Natural killer cell treated with Interleukin-12 subunit alpha and Interleukin-12 subunit beta and Interleukin-15 and Interleukin-18, amount 100 ng/mL, for 72 hours (primary cell): ENCODE results near the gene ZNF236. TPM values are rescaled to one million over a fixed set of nuclear protein-coding genes. Genes with fewer than 3 reads are reported as not detected.

Experiments
- ATAC-seq, 2 donors: fragments of 150-1000 bp; cut with Tn5 transposase in 1 of 2; sonication (Bioruptor Pico), chemical (Tn5 transposase) in 1 of 2; 2 replicates each; pipeline ENCODE4 v1.10.0; 2021
- DNase-seq: peaks from one replicate; pipeline ENCODE4 v3.0.0; 2022; ENCODE audit warnings: low spot score
- H3K27ac Mint-ChIP-seq, 2 donors: 1 replicate in 1 of 2; 2 replicates in 1 of 2; pipeline ENCODE4 v1.8.0; 2022; ENCODE audit warnings: mixed read lengths in 2 of 2, mild to moderate bottlenecking in 1 of 2, moderate library complexity in 1 of 2
- H3K27me3 Mint-ChIP-seq, 2 donors: 1 replicate in 1 of 2; 2 replicates in 1 of 2; pipeline ENCODE4 v1.8.0; 2022; ENCODE audit warnings: mixed read lengths in 2 of 2
- H3K36me3 Mint-ChIP-seq: one replicate; pipeline ENCODE4 v1.8.0; 2022; ENCODE audit warnings: mixed read lengths
- H3K4me1 Mint-ChIP-seq, 2 donors: 1 replicate in 1 of 2; 2 replicates in 1 of 2; pipeline ENCODE4 v1.8.0; 2022; ENCODE audit warnings: low read depth in 2 of 2, mixed read lengths in 2 of 2, mild to moderate bottlenecking in 1 of 2
- H3K4me3 Mint-ChIP-seq: one replicate; pipeline ENCODE4 v1.8.0; 2022; ENCODE audit warnings: mixed read lengths
- H3K9me3 Mint-ChIP-seq: 2 replicates; pipeline ENCODE4 v1.8.0; 2022; ENCODE audit warnings: mixed read lengths
- total RNA-seq, 2 donors: library from RNA; stranded (reverse); gene quantifications; one replicate each; pipeline ENCODE4 v1.2.3, GENCODE V29; 2022

Gene ZNF236
- total RNA-seq, 2 donors from 2014 or later: 18.0 to 37.4 TPM

DNA sequence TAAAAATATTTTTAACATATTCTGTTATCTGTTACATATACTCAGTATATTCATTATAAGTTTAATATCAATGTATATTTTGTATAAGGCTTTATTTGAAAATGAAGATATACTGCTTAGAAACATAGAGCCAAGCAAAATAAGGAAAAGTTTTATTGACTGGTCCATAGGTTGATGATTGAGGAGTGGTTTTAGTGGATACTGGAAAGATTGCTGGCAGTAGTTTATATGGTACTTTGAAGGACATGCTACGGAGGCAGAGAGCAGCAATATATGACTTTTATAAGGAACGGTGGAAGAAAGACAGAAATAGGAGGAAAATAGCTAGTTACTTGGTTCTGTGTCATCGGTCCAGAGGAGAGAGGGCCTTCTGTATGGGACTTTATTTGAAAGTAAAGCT is 92.4 kb downstream of the ZNF236 start:
- ATAC-seq (no peak), DNase-seq (no peak)
- H3K36me3 Mint-ChIP-seq: peaks cover 10% of the 10 kb centered on the region
- no peaks in the 10 kb centered on the region for H3K9me3 Mint-ChIP-seq
- no peaks in the 10 kb centered on the region for H3K4me1 Mint-ChIP-seq
- H3K27ac Mint-ChIP-seq: no peak overlapping the region
- H3K27me3 Mint-ChIP-seq: no peaks in the 10 kb centered on the region
- H3K4me3 Mint-ChIP-seq: no peak overlapping the region

DNA sequence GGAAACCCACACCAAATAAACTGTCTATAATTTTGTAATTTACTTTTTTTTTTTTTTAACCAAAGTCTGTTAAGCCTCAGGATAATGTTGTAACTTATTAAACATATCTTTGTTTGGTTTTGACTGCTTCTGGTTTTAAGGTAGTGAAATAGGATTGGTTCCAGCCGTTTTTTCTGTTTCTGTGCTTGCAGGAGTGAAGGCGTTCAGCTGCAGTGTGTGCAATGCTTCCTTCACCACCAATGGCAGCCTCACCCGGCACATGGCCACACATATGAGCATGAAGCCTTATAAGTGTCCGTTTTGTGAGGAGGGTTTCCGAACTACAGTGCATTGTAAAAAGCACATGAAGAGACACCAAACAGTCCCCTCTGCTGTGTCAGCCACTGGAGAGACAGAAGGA is 93.1 kb downstream of the ZNF236 start:
- Mint-ChIP-seq H3K9me3 (no peaks in the 10 kb centered on the region), H3K4me3 (no peak overlapping the region), H3K27me3 (no peaks in the 10 kb centered on the region), H3K36me3 (peaks cover 13% of the 10 kb centered on the region), H3K4me1 (peaks cover 0 to 1% of the 10 kb centered on the region in 2 donors), H3K27ac (no peak overlapping the region)
- ATAC-seq (no peak), DNase-seq (no peak)

DNA sequence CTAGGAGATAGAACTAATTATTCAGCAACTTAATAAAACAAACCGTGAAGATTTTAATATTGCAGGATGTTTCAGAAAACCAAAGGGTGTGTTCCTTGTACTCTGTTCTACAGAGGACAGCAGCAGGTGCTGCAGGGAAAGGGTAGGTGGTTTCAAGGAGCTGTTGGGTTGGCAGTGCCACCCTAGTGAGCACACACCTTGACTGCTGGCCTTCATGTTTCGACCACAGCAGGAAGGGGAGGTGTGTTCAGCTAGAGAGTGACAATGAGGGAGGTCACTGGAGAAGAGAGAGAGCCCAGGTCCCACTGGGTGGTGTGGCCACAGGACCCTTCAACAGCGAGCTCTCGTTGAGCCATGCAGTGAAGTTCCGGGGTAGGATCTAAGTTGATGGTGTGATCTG is 98.6 kb downstream of the ZNF236 start:
- no peak overlapping the region for H3K27ac Mint-ChIP-seq
- peaks cover 16% of the 10 kb centered on the region for H3K36me3 Mint-ChIP-seq
- H3K9me3 Mint-ChIP-seq: no peaks in the 10 kb centered on the region
- ATAC-seq (peak in 1 of 2 donors; percentile 5), DNase-seq (no peak)
- H3K4me3 Mint-ChIP-seq: no peak overlapping the region
- no peaks in the 10 kb centered on the region for H3K27me3 Mint-ChIP-seq
- peaks cover 2 to 12% of the 10 kb centered on the region in 2 donors for H3K4me1 Mint-ChIP-seq

DNA sequence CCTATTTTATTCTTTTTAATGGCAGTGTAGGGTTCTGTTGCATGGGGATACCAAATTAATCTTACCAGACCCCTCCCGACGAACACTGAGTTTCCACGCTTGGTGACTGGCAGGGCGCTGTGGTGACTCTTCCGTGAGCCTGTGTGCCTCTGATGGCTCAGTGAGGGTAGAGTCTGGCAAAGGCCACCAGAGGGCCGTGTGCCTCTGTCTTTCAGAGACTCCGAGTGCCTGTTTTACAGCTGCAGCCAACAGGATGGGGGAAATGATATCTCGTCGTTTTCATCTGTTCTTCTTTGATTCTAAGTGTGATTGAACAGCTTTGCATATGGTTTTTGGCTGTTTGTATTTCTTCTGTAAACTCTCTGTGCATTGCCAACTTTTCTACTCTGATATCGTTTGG is 99.8 kb downstream of the ZNF236 start:
- Mint-ChIP-seq H3K27ac (no peak overlapping the region), H3K36me3 (peaks cover 19% of the 10 kb centered on the region)

DNA sequence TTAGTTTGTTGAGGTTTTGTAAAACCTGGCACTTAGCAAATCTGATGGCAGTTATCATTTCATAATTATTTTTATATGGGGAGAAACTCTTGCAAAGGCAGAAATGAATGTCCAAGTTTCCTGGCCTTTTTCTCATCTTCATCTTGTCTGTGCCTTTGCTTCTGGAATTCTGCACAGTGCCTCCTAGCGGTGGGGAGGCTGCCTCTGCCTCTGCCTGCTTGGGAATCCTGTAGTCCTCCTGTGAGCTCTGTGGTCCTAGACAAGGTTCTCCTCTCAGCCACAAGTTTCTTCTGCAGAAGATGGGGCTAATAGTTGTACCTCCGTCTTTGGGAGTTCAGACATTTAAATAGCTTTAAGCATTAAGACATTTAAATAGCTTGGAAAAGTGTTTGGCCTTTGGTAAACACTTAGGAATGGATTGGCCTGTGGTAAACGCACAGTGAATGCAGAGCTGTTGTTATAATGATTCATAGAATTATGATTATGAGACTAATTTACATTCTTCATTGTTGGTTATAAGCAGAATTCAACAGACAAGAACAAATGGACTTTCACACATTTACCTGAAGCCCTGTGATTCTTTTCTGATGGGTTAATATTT is 101.2 kb downstream of the ZNF236 start:
- DNase-seq: no peak
- peaks cover 24% of the 10 kb centered on the region for H3K36me3 Mint-ChIP-seq
- no peak for ATAC-seq

More for the DNA sequence above, 99.8 kb downstream of the ZNF236 start:
- no peaks in the 10 kb centered on the region for H3K9me3 Mint-ChIP-seq
- no peak overlapping the region for H3K4me3 Mint-ChIP-seq
- peak; percentile 83 to 92 for ATAC-seq
- H3K4me1 Mint-ChIP-seq: peaks cover 8 to 14% of the 10 kb centered on the region in 2 donors
- H3K27me3 Mint-ChIP-seq: no peaks in the 10 kb centered on the region
- DNase-seq: no peak

DNA sequence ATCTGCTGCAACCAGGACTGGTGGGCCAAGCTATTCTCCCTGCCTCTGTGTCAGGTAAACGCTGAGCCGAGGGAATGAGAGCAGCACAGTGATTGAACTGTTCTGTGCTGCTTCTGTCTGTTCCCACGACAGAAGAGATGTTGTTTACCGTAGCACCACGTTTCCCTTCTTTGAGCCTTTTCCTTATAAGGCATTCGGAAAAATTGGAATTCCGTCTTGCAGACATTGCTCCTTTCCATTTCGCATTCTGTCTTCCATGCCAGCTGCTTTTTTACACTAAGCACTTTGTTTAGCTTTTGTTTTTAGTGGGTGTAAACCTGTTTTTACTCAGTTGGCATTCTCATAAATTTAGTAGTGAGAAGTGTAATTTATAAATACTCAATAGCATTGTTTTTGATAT is 103.1 kb downstream of the ZNF236 start:
- Mint-ChIP-seq H3K4me1 (peaks cover 13 to 21% of the 10 kb centered on the region in 2 donors), H3K27me3 (no peaks in the 10 kb centered on the region), H3K9me3 (no peaks in the 10 kb centered on the region), H3K27ac (no peak overlapping the region), H3K4me3 (no peak overlapping the region), H3K36me3 (peaks cover 25% of the 10 kb centered on the region)
- ATAC-seq (no peak), DNase-seq (no peak)

More for the DNA sequence above, 101.2 kb downstream of the ZNF236 start:
- H3K4me1 Mint-ChIP-seq: peaks cover 14% of the 10 kb centered on the region in 2 donors
- H3K4me3 Mint-ChIP-seq: no peak overlapping the region
- no peaks in the 10 kb centered on the region for H3K27me3 Mint-ChIP-seq
- no peaks in the 10 kb centered on the region for H3K9me3 Mint-ChIP-seq
- no peak overlapping the region for H3K27ac Mint-ChIP-seq

DNA sequence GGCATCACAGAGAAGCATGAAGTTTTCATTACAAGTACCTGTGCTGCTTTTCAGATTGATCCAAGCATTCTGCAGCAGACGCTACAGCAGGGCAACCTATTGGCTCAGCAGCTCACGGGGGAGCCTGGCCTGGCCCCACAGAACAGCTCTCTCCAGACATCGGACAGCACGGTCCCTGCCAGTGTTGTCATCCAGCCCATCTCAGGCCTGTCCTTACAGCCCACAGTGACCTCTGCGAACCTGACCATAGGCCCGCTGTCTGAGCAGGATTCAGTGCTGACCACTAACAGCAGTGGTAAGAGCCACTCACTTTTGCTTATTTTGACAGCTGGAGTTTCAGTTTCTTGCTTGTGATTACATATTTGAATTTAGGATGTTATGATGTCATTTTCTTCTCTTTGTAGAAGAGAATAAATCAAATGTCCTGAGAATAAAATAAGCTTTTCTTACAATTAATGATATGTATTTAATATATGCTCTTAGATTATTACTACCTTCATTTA is 104.9 kb downstream of the ZNF236 start:
- Mint-ChIP-seq H3K36me3 (peaks cover 22% of the 10 kb centered on the region), H3K4me3 (no peak overlapping the region), H3K27ac (no peak overlapping the region), H3K27me3 (no peaks in the 10 kb centered on the region), H3K4me1 (peaks cover 7 to 34% of the 10 kb centered on the region in 2 donors), H3K9me3 (no peaks in the 10 kb centered on the region)
- ATAC-seq (no peak), DNase-seq (no peak)

DNA sequence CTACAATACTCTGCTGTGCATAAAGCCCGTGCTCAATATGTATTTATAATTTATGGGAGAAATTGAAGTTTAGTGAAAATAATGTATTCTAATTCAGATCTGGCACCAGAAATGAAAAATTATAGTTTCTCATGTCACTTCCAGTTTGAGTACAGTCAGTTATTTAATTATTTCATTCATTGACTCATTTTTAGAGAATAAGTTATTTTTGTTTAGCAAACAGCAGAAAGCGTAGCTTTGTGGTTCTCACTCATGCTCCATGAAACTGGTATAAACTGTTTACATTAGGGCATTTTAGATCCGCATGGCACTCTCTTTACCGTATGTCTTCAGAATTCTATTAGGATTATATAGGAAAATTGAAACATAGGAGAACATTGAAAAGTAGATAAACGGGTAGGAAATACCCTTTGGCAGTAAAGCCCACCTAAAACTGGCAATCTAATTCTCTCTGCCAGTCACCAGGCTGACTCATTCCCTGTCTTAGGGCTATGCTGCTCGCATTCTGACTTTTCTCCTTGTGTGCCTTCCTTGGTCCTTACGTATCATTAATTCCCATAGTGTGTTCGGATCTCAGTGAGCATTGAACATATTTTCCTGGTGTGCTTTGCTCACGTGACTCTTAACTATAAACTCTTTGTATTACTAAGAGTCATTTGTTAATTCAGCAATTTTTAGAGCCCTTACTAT is 106.0 kb downstream of the ZNF236 start:
- peaks cover 22% of the 10 kb centered on the region for H3K36me3 Mint-ChIP-seq
- DNase-seq (no peak), ATAC-seq (peak in 1 of 2 donors; percentile 52)
- no peaks in the 10 kb centered on the region for H3K9me3 Mint-ChIP-seq
- peaks cover 9 to 41% of the 10 kb centered on the region in 2 donors for H3K4me1 Mint-ChIP-seq
- H3K27me3 Mint-ChIP-seq: no peaks in the 10 kb centered on the region
- H3K27ac Mint-ChIP-seq: peak overlapping the region in 1 of 2 donors; percentile 41
- peak overlapping the region; percentile 13 for H3K4me3 Mint-ChIP-seq

DNA sequence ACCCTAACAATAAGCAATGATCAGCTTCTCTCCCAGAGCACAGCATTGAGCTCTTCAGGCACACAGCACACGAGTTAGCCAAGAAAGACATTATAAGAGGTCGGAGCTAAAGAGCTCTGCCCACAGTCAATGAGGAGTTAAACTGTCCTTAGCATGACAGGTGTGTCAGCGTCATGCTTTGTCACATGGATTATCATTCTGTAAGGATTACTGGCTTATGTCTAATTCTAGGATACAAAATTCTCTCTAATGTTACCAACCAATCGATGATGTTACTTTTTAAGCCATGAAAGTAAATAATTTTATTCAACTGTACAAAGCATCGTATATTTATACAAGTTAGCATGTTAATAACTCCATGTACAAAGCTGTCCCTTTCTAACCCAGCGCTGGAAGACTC is 108.8 kb downstream of the ZNF236 start:
- no peaks in the 10 kb centered on the region for H3K9me3 Mint-ChIP-seq
- H3K36me3 Mint-ChIP-seq: peaks cover 13% of the 10 kb centered on the region
- no peak for ATAC-seq
- peaks cover 9 to 37% of the 10 kb centered on the region in 2 donors for H3K4me1 Mint-ChIP-seq
- no peak for DNase-seq
- no peaks in the 10 kb centered on the region for H3K27me3 Mint-ChIP-seq
- H3K4me3 Mint-ChIP-seq: peak overlapping the region; percentile 40
- peak overlapping the region in 1 of 2 donors; percentile 26 for H3K27ac Mint-ChIP-seq

DNA sequence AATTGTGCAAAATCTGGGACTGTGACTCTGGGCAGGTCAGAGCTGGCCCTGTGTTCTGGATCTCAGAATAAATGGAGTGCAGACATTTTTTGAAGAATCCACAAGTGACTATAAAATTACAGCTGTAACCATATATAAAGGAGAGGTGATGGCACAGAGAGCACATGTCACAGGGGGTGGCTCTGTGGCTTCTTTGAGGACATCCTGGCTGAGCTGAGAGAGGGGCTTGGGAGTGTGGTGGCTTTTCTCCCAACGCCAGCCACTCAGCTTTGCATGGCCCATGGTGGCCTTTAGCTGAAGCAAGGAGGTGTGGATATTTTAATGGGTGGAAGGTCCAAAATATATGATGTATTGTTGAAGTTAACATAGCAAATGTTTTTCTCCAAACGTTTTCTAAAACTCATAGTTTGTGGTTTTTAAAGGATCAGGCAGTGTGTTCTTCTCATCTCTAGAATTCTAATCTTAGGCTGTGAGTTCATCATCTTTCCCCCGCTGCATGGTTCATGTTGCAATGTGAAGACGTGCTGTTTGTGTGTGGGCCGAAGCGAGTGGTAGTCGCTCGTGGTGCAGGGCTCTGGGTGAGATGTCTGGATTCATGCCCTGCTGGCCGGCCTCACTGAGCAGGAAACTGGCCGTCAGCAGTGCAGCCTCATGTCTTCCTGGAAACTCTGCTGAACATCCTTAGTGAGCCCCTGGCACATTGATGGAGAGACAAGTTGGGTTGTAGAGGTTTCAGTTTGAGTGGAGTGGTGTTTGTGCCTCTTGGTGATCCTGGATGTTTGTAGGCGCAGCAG is 109.9 kb downstream of the ZNF236 start:
- H3K9me3 Mint-ChIP-seq: no peaks in the 10 kb centered on the region
- H3K27ac Mint-ChIP-seq: peak overlapping the region in 1 of 2 donors; percentile 88
- peaks cover 7 to 33% of the 10 kb centered on the region in 2 donors for H3K4me1 Mint-ChIP-seq
- peak overlapping the region; percentile 66 for H3K4me3 Mint-ChIP-seq
- DNase-seq: no peak
- no peaks in the 10 kb centered on the region for H3K27me3 Mint-ChIP-seq
- H3K36me3 Mint-ChIP-seq: peaks cover 17% of the 10 kb centered on the region
- peak; percentile 69 to 87 for ATAC-seq

DNA sequence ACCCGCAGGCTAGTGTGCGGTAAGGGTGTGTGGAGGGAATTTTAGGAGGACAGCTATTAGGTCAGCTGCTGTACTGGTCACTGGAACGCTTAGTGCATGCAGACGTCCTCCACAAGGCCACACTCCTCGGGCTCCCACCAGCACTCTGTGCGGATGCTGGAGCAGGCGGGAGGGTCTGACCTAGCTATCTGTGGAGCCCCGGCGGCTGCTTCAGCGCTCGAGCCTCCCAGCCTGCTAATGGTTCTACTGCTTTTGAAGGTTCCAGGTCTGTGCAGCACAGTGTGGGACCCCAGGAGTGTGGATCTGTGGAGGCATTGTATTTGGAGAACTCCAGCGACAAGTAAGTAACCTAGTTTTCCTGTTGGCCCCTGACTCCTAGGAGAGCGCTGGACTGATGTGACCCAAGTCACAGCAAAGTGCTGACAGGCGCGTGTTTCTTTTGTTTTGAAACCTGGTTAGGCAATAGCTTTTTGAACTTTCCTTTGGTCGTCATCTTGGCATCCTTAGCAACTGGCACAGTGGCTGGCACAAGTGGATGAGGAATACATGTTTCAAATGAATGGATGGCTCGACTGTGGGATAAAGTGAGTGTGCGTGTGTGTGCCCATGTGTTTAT is 113.5 kb downstream of the ZNF236 start:
- Mint-ChIP-seq H3K4me1 (peaks cover 7 to 16% of the 10 kb centered on the region in 2 donors), H3K36me3 (peaks cover 10% of the 10 kb centered on the region), H3K4me3 (no peak overlapping the region), H3K27me3 (no peaks in the 10 kb centered on the region), H3K27ac (no peak overlapping the region), H3K9me3 (no peaks in the 10 kb centered on the region)
- DNase-seq (no peak), ATAC-seq (no peak)

DNA sequence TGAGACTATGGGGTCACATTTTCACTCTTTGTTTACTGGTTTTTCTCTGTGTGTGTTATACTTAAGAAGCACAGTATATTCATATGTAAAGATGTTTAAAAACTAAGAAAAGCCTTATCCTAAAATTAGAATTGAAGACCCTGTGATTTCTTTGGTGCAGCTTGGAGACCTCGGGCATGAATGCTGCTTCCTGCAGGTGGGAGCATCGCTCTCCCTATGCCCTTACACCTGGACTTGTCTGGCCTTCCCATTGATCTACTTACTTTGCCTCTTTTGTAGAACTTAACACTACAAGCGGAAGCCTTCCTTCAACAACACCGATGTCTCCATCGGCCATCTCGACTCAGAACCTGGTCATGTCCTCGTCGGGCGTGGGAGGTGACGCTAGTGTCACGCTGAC is 114.5 kb downstream of the ZNF236 start:
- no peak for ATAC-seq
- Mint-ChIP-seq H3K27ac (no peak overlapping the region), H3K4me3 (no peak overlapping the region), H3K9me3 (no peaks in the 10 kb centered on the region), H3K27me3 (no peaks in the 10 kb centered on the region), H3K36me3 (peaks cover 10% of the 10 kb centered on the region), H3K4me1 (peaks cover 5 to 11% of the 10 kb centered on the region in 2 donors)
- DNase-seq: no peak

DNA sequence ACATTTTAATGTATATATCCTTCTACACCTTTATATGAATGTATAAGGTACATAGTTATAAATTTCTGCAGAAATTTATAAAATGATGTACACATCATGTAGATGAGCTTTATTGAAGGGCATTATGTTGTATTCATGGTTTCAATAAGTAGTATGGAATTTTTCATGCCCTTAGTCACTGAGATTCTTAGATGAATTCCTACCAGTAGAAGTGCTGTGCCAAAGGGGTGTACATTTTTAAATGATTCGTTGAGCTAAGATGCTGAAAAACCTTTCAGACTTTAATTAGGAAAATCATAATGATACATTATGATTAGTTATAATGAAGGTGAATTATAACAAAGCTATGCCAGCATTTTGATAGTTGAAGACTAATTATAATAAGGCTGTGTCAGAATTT is 115.2 kb downstream of the ZNF236 start:
- no peak for ATAC-seq
- Mint-ChIP-seq H3K36me3 (peaks cover 10% of the 10 kb centered on the region), H3K27me3 (no peaks in the 10 kb centered on the region), H3K9me3 (no peaks in the 10 kb centered on the region), H3K4me3 (no peak overlapping the region), H3K27ac (no peak overlapping the region), H3K4me1 (peaks cover 0 to 4% of the 10 kb centered on the region in 2 donors)
- DNase-seq: no peak
